Measurements from ENCODE around the gene HOXA4.
A peak's percentile ranks its signal among the peaks of the same experiment; 100 is the strongest.

Gene HOXA4

DNA sequence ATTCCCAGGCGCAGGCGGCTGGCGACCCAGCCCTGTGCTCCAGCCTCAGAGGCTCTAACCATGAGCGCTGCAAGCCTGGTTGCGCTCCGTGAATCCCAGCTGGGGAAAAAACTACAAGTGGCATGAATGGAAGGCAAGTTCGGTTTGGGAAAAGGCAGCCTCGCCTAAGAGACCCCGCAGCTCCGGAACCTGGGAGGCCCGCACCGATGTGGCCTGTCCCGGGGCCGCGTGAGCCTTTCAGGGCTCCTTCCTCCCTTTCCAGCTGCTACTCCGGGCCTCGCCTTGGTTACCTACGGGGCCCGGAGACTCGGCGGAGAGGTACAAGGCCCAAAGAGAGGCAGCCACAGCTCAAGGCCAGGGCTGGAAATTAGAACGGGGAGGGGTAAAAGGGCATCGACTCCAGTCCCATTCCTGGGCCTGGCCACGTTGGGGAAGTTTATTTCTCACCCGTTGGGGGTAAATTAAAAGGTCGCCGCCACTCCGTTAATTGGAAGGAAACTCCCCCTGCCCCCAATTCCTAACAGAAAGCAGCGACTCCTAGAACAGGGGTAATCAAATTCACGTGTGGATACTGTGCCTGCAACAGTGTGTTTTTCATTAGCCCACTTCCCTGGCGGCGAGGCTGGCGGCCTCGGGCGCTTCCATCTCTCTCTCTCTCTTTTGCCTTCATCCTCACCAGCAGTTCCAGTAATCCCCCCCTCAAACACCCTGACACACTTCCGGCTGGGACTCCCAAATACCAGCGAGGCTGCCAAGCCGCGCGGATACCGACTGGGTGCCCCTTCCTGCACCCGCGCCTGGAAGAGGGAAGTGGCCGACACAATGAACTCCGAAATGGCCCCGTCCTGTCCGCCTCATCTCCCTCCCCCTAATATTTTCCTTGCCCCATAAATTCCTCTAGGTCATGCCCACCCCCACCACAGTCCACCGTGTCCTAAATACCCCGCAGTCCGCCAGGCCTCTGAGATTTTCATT lies 36.3 kb upstream of the HOXA4 start:
- H3K9me3 ChIP-seq, result no peaks in the 10 kb centered on the region
- intact Hi-C loops (cut with DNase I; ENCODE audit: low total_unique reads), result loop anchor here (10.0 kb wide), 1 partner anchor 1772 kb away; no protein-coding TSS in a partner anchor
- TF ChIP-seq, protein P1, sequence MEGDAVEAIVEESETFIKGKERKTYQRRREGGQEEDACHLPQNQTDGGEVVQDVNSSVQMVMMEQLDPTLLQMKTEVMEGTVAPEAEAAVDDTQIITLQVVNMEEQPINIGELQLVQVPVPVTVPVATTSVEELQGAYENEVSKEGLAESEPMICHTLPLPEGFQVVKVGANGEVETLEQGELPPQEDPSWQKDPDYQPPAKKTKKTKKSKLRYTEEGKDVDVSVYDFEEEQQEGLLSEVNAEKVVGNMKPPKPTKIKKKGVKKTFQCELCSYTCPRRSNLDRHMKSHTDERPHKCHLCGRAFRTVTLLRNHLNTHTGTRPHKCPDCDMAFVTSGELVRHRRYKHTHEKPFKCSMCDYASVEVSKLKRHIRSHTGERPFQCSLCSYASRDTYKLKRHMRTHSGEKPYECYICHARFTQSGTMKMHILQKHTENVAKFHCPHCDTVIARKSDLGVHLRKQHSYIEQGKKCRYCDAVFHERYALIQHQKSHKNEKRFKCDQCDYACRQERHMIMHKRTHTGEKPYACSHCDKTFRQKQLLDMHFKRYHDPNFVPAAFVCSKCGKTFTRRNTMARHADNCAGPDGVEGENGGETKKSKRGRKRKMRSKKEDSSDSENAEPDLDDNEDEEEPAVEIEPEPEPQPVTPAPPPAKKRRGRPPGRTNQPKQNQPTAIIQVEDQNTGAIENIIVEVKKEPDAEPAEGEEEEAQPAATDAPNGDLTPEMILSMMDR (IDR thresholded peaks at IDR 0.05), result no peak
- H3K4me3 ChIP-seq, result peak overlapping the region; percentile 68 to 91
- H3K4me1 ChIP-seq, result peaks cover 0 to 46% (median 8%) of the 10 kb centered on the region in 4 donors
- H3K27ac ChIP-seq, result peak overlapping the region; percentile 96 to 97
- DNase-seq, result peak in 1 of 2 donors; percentile 79
- H3K27me3 ChIP-seq, result no peaks in the 10 kb centered on the region
- H3K36me3 ChIP-seq, result no peaks in the 10 kb centered on the region

DNA sequence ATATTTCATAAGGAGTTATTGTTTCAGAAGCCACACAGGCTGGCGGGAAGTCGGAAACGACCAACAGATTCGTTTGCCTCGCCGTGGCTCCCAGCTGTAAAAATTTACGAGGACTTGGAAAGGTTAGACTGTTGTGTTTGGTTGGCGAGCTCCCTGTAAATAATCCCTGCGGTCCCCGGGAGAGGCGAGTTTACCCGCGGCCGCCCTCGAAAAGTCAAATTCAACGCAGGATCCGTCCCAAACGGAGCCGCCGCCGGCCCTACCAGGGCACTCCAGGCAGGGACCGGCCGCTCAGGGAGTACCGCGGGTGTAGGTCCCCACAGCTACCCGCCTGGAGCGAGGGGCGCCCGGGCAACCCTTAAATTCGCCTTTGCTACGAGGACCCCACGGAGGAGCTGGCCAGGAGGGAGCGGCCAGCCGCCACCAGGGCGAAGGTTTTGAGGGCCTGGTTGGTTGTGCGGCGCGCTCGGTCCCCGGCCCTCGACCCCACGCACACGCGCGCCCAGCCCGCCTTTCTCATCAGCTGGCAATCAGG lies 35.5 kb upstream of the HOXA4 start:
- no peaks in the 10 kb centered on the region for H3K9me3 ChIP-seq
- H3K36me3 ChIP-seq, result no peaks in the 10 kb centered on the region
- peaks cover 0 to 53% (median 14%) of the 10 kb centered on the region in 4 donors for H3K4me1 ChIP-seq
- H3K27ac ChIP-seq, result peak overlapping the region; percentile 96 to 97
- intact Hi-C loops (cut with DNase I; ENCODE audit: low total_unique reads), result loop anchor here (10.0 kb wide), 1 partner anchor 1771 kb away; no protein-coding TSS in a partner anchor
- DNase-seq, result peak in 1 of 2 donors; percentile 76
- TF ChIP-seq, protein P1 (IDR thresholded peaks at IDR 0.05), result no peak
- no peaks in the 10 kb centered on the region for H3K27me3 ChIP-seq
- H3K4me3 ChIP-seq, result peak overlapping the region; percentile 68 to 91

DNA sequence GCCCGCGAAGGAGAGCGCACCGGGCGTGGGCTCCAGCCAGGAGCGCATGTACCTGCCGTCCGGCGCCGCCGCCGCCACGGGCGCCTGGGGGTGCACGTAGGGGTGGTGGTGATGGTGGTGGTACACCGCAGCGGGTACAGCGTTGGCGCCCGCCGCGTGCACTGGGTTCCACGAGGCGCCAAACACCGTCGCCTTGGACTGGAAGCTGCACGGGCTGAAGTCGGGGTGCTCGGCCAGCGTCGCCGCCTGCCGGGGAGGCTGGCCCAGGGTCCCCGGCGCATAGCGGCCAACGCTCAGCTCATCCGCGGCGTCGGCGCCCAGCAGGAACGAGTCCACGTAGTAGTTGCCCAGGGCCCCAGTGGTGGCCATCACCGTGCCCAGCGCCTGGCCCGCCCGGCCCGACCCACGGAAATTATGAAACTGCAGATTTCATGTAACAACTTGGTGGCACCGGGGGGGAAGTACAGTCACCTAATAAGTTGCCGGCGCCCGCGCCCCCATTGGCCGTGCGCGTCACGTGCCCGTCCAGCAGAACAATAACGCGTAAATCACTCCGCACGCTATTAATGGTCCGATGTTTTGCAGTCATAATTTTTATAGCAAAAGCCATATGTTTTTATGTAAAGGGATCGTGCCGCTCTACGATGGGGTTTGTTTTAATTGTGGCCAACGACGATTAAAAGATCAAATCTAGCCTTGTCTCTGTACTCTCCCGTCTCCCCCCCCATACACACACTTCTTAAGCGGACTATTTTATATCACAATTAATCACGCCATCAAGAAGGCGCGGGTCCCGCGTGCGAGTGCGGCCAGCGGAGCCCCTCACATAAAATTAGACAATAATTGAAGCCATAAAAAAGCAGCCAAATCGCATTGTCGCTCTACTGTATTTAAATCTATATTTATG lies 34.8 kb upstream of the HOXA4 start, which contains the start of gene HOXA9:
Gene HOXA9 (minus strand): TSS at position 449 of the 907 bp plus-strand sequence. CDS start 80 bp downstream, at position 369.
- H3K36me3 ChIP-seq, result no peaks in the 10 kb centered on the region
- H3K4me3 ChIP-seq, result peak within 1 kb of the TSS; percentile 68 to 91
- DNase-seq, result peak; percentile 97 to 98
- TF ChIP-seq, protein P1 (IDR thresholded peaks at IDR 0.05), result peak; percentile 12 to 30
- no peaks in the 10 kb centered on the region for H3K9me3 ChIP-seq
- intact Hi-C loops (cut with DNase I; ENCODE audit: low total_unique reads), result loop anchor here (10.0 kb wide), 1 partner anchor 1771 kb away; no protein-coding TSS in a partner anchor
- H3K27ac ChIP-seq, result peak within 1 kb of the TSS; percentile 96 to 97
- no peaks in the 10 kb centered on the region for H3K27me3 ChIP-seq
- H3K4me1 ChIP-seq, result peaks cover 0 to 58% (median 16%) of the 10 kb centered on the region in 4 donors

DNA sequence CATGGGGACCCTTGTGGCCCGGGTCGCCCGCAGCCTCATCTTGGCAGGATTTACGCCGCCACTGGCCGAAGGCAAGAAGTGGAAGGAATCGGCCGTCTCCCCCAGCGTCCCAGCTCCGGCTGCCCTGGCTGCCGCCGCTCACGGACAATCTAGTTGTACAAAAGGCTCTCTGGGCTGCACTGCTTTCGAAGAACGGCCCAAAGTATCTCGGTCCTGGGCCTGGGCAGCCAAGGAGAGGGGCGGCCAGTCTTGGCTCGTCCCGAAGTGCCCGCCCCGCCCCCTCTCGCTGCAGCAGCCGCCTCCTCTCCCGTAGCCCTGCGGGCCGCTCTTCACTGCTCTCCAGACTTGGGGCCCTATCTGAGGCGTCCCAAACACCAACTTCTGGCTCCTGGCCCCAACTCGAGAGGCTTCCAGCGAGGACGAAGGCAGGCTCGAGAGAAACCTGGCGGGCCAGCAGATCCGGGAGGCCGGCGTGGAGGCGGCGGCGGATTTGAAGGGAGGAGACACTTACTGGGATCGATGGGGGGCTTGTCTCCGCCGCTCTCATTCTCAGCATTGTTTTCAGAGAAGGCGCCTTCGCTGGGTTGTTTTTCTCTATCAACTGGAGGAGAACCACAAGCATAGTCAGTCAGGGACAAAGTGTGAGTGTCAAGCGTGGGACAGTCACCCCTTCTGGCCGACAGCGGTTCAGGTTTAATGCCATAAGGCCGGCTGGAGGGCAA lies 34.0 kb upstream of the HOXA4 start:
- peak overlapping the region; percentile 68 to 91 for H3K4me3 ChIP-seq
- no peaks in the 10 kb centered on the region for H3K27me3 ChIP-seq
- peaks cover 0 to 62% (median 18%) of the 10 kb centered on the region in 4 donors for H3K4me1 ChIP-seq
- intact Hi-C loops (cut with DNase I; ENCODE audit: low total_unique reads), result loop anchor here (5.0 to 10.0 kb wide), 2 partner anchors 962 to 1770 kb away; partner anchors contain the start of genes CBX3 and HNRNPA2B1
- peak in 1 of 2 donors; percentile 84 for DNase-seq
- TF ChIP-seq, protein P1 (IDR thresholded peaks at IDR 0.05), result peak; percentile 3 to 25
- no peaks in the 10 kb centered on the region for H3K9me3 ChIP-seq
- H3K27ac ChIP-seq, result peak overlapping the region; percentile 96 to 97
- no peaks in the 10 kb centered on the region for H3K36me3 ChIP-seq
